Adipocyte (in vitro differentiated cells): ENCODE measurements around the gene TBC1D14.

ENCODE experiments used
- DNase-seq: peaks from one replicate; pipeline ENCODE4 v3.0.0-alpha.2; 2015; ENCODE audit warnings: low read depth
- H3K27me3 ChIP-seq: replicated peaks from 2 replicates; pipeline ENCODE4 v1.7.0; 2013; ENCODE audit warnings: mild to moderate bottlenecking, low read length, moderate library complexity; ENCODE audit not compliant: control insufficient read depth, insufficient read depth
- H3K36me3 ChIP-seq: 2 replicates; pipeline ENCODE4 v1.7.0; 2013; ENCODE audit warnings: low read length, mild to moderate bottlenecking, moderate library complexity; ENCODE audit not compliant: control insufficient read depth, insufficient read depth, severe bottlenecking
- H3K4me1 ChIP-seq: 2 replicates; pipeline ENCODE4 v1.7.0; 2013; ENCODE audit warnings: mild to moderate bottlenecking, low read length, moderate library complexity; ENCODE audit not compliant: control insufficient read depth, insufficient read depth
- H3K4me3 ChIP-seq: 2 replicates; pipeline ENCODE4 v1.7.0; 2013; ENCODE audit warnings: mild to moderate bottlenecking, low read length, moderate library complexity
- H3K9ac ChIP-seq: 2 replicates; pipeline ENCODE4 v1.7.0; 2013; ENCODE audit warnings: mild to moderate bottlenecking, low read length, moderate library complexity
- H3K9me3 ChIP-seq: 2 replicates; pipeline ENCODE4 v1.7.0; 2013; ENCODE audit warnings: mild to moderate bottlenecking, low read length, moderate library complexity; ENCODE audit not compliant: control insufficient read depth

The TBC1D14 gene

GRCh38 chr4:6959261-6959660, 49.6 kb downstream of the TBC1D14 start:
- Histone ChIP-seq H3K9ac (no peak overlapping the region), H3K4me1 (no peaks in the 10 kb centered on the region), H3K9me3 (no peaks in the 10 kb centered on the region), H3K36me3 (no peaks in the 10 kb centered on the region), H3K4me3 (no peak overlapping the region), H3K27me3 (no peaks in the 10 kb centered on the region)
- DNase-seq = no peak

GRCh38 chr4:6960154-6960553, 50.5 kb downstream of the TBC1D14 start:
- DNase-seq = no peak
- no peak overlapping the region for H3K4me3 ChIP-seq
- H3K9ac ChIP-seq = no peak overlapping the region
- no peaks in the 10 kb centered on the region for H3K4me1 ChIP-seq
- H3K36me3 ChIP-seq = no peaks in the 10 kb centered on the region
- no peaks in the 10 kb centered on the region for H3K9me3 ChIP-seq
- H3K27me3 ChIP-seq = no peaks in the 10 kb centered on the region

- no peak for DNase-seq
- H3K4me3 ChIP-seq = no peak overlapping the region
- no peak overlapping the region for H3K9ac ChIP-seq
- no peaks in the 10 kb centered on the region for H3K36me3 ChIP-seq
- H3K9me3 ChIP-seq = no peaks in the 10 kb centered on the region
- no peaks in the 10 kb centered on the region for H3K4me1 ChIP-seq
- no peaks in the 10 kb centered on the region for H3K27me3 ChIP-seq
These were observed 51.2 kb downstream of the TBC1D14 start for GRCh38 chr4:6960628-6961412.

- H3K27me3 ChIP-seq = no peaks in the 10 kb centered on the region
- no peaks in the 10 kb centered on the region for H3K9me3 ChIP-seq
- H3K4me1 ChIP-seq = no peaks in the 10 kb centered on the region
- no peak for DNase-seq
- H3K9ac ChIP-seq = no peak overlapping the region
- H3K36me3 ChIP-seq = no peaks in the 10 kb centered on the region
- H3K4me3 ChIP-seq = no peak overlapping the region
These were observed 52.0 kb downstream of the TBC1D14 start for GRCh38 chr4:6961496-6962210.

GRCh38 chr4:6962211-6963041, 52.8 kb downstream of the TBC1D14 start:
- Histone ChIP-seq H3K4me1 (no peaks in the 10 kb centered on the region), H3K36me3 (no peaks in the 10 kb centered on the region)
- DNase-seq = no peak

GRCh38 chr4:6963139-6963611, 53.5 kb downstream of the TBC1D14 start:
- H3K27me3 ChIP-seq = no peaks in the 10 kb centered on the region
- H3K4me3 ChIP-seq = no peak overlapping the region
- H3K9me3 ChIP-seq = no peaks in the 10 kb centered on the region
- no peaks in the 10 kb centered on the region for H3K4me1 ChIP-seq
- no peak for DNase-seq
- no peak overlapping the region for H3K9ac ChIP-seq
- no peaks in the 10 kb centered on the region for H3K36me3 ChIP-seq

More at GRCh38 chr4:6962211-6963041, 52.8 kb downstream of the TBC1D14 start:
- Histone ChIP-seq H3K9me3 (no peaks in the 10 kb centered on the region), H3K9ac (no peak overlapping the region), H3K27me3 (no peaks in the 10 kb centered on the region), H3K4me3 (no peak overlapping the region)

GRCh38 chr4:6964858-6965257, 55.2 kb downstream of the TBC1D14 start:
- Histone ChIP-seq H3K27me3 (no peaks in the 10 kb centered on the region), H3K4me1 (no peaks in the 10 kb centered on the region), H3K36me3 (no peaks in the 10 kb centered on the region), H3K9me3 (no peaks in the 10 kb centered on the region), H3K9ac (no peak overlapping the region), H3K4me3 (no peak overlapping the region)
- no peak for DNase-seq

- H3K27me3 ChIP-seq = no peaks in the 10 kb centered on the region
- H3K9me3 ChIP-seq = no peaks in the 10 kb centered on the region
- no peak overlapping the region for H3K4me3 ChIP-seq
- H3K36me3 ChIP-seq = no peaks in the 10 kb centered on the region
- no peaks in the 10 kb centered on the region for H3K4me1 ChIP-seq
- no peak for DNase-seq
- H3K9ac ChIP-seq = no peak overlapping the region
These were observed 55.7 kb downstream of the TBC1D14 start for GRCh38 chr4:6965329-6965728.

- Histone ChIP-seq H3K9me3 (no peaks in the 10 kb centered on the region), H3K4me3 (no peak overlapping the region), H3K27me3 (no peaks in the 10 kb centered on the region), H3K36me3 (no peaks in the 10 kb centered on the region), H3K4me1 (no peaks in the 10 kb centered on the region), H3K9ac (no peak overlapping the region)
- no peak for DNase-seq
These were observed 58.3 kb downstream of the TBC1D14 start for GRCh38 chr4:6967846-6968340.

GRCh38 chr4:6968496-6968895, 58.9 kb downstream of the TBC1D14 start:
- Histone ChIP-seq H3K9ac (no peak overlapping the region), H3K4me3 (no peak overlapping the region), H3K27me3 (no peaks in the 10 kb centered on the region), H3K4me1 (no peaks in the 10 kb centered on the region), H3K36me3 (no peaks in the 10 kb centered on the region), H3K9me3 (no peaks in the 10 kb centered on the region)
- DNase-seq = no peak
